GM12878 (cell line): ENCODE measurements around the gene GBX1. TPM values are rescaled to one million over a fixed set of nuclear protein-coding genes. Genes with fewer than 3 reads are reported as not detected.

ENCODE experiments used
- ATAC-seq: fragments of 200-7000 bp; cut with Tn5 transposase; 3 replicates; pipeline ENCODE4 v1.9.1; 2020; ENCODE audit warnings: mild to moderate bottlenecking, moderate library complexity
- BruUV-seq: library from RNA; stranded (reverse); fragments of 400-500 nt; replicated peaks from 2 replicates; lab custom pipeline; 2021; lab: Mats Ljungman, UMichigan
- CTCF ChIA-PET: fragments of 300-600 bp; sonication (Branson Sonifier 250); formaldehyde crosslinking; extraction: SDS; loops from one replicate; lab custom pipeline; 2021; ENCODE audit warnings: inconsistent platforms; lab: Yijun Ruan, JAX
- POLR2A ChIA-PET: fragments of 350-600 bp; formaldehyde crosslinking; extraction: SDS; loops from one replicate; lab custom pipeline; 2021; ENCODE audit warnings: inconsistent platforms; lab: Charles Lee
- RAD21 ChIA-PET: fragments of 300-600 bp; sonication (Branson Sonifier 250); formaldehyde crosslinking; loops from one replicate; lab custom pipeline; 2023; ENCODE audit warnings: antibody characterized with exemption; ENCODE audit not compliant: unreplicated experiment; lab: Charles Lee
- SMC1A ChIA-PET: fragments of 300-600 bp; sonication (Branson Sonifier 250); formaldehyde crosslinking; loops from one replicate; lab custom pipeline; 2023; ENCODE audit not compliant: unreplicated experiment, uncharacterized antibody; lab: Charles Lee
- DNase-seq: peaks from one replicate; pipeline ENCODE4 v3.0.0-alpha.2; 2011; ENCODE audit warnings: low read depth, low spot score
- FAIRE-seq: peaks from 3 replicates; lab custom pipeline; 2011; peaks lifted over from hg19 to GRCh38; lab: Jason Lieb, UNC
- H2AFZ ChIP-seq: 2 replicates; pipeline ENCODE4 v1.6.0; 2011; ENCODE audit warnings: low read depth, low read length, control low read depth; ENCODE audit not compliant: control insufficient read depth
- H3K27ac ChIP-seq: 2 replicates; pipeline ENCODE4 v1.5.1; 2011; ENCODE audit warnings: control low read depth; ENCODE audit not compliant: control insufficient read depth, insufficient read depth
- H3K27me3 ChIP-seq, 2 experiments: replicated peaks in 1 of 2; 2 replicates each; pipeline versions ENCODE4 v1.6.0 to v1.6.1; 2011; ENCODE audit warnings: low read length in 1 of 2; ENCODE audit not compliant: control insufficient read depth in 2 of 2, insufficient read depth in 2 of 2
- H3K36me3 ChIP-seq, 2 experiments: 2 replicates each; pipeline ENCODE4 v1.5.1; 2011; ENCODE audit warnings: low read length in 1 of 2; ENCODE audit not compliant: control insufficient read depth in 2 of 2, insufficient read depth in 2 of 2
- H3K4me1 ChIP-seq: 2 replicates; pipeline ENCODE4 v1.6.1; 2011; ENCODE audit warnings: mild to moderate bottlenecking, low read length, moderate library complexity, mixed read lengths; ENCODE audit not compliant: control insufficient read depth, insufficient read depth
- H3K4me2 ChIP-seq: 2 replicates; pipeline ENCODE4 v1.6.0; 2011; ENCODE audit warnings: control low read depth; ENCODE audit not compliant: control insufficient read depth, insufficient read depth
- H3K4me3 ChIP-seq: fragments of 200-600 bp; sonication (generic); 2 replicates; pipeline ENCODE4 v1.5.1; 2016
- H3K79me2 ChIP-seq: 2 replicates; pipeline ENCODE4 v1.6.0; 2011; ENCODE audit warnings: low read length; ENCODE audit not compliant: control insufficient read depth, insufficient read depth
- H3K9ac ChIP-seq: 2 replicates; pipeline ENCODE4 v1.8.0; 2011; ENCODE audit warnings: low read length, control low read depth, mixed read lengths; ENCODE audit not compliant: control insufficient read depth, insufficient read depth
- H3K9me3 ChIP-seq: replicated peaks from 3 replicates; pipeline ENCODE4 v1.5.1; 2011; ENCODE audit warnings: mild to moderate bottlenecking, low read length; ENCODE audit not compliant: control insufficient read depth, insufficient read depth
- H4K20me1 ChIP-seq: 2 replicates; pipeline ENCODE4 v1.6.0; 2011; ENCODE audit not compliant: control insufficient read depth, insufficient read depth
- HDGF ChIP-seq: fragments of 450-650 bp; IDR thresholded peaks from 2 replicates; pipeline ENCODE4 v1.6.1; 2016; ENCODE audit warnings: antibody characterized with exemption
- IRF3 ChIP-seq: fragments of 450-650 bp; IDR thresholded peaks from 2 replicates; pipeline ENCODE4 v1.6.1; 2014; ENCODE audit warnings: mild to moderate bottlenecking
- SREBF1 ChIP-seq: IDR thresholded peaks from 2 replicates; pipeline ENCODE4 v1.6.1; 2012; ENCODE audit warnings: mild to moderate bottlenecking, low read length
- ZNF274 ChIP-seq: IDR thresholded peaks from one replicate; pipeline ENCODE4 v1.8.0; 2011; ENCODE audit not compliant: insufficient read length, insufficient read depth
- ZNF384 ChIP-seq: IDR thresholded peaks from 2 replicates; pipeline ENCODE4 v1.6.1; 2012; ENCODE audit warnings: low read depth, mild to moderate bottlenecking, low read length, improper control_type of control experiment, borderline replicate concordance
- ZNF592 ChIP-seq: fragments of 450-650 bp; IDR thresholded peaks from 2 replicates; pipeline ENCODE4 v1.6.1; 2017; ENCODE audit warnings: mild to moderate bottlenecking, moderate library complexity
- WGBS: methylation state at CpG from one replicate; pipeline ENCODE4 v1.1.6; 2016; ENCODE audit warnings: low lambda C conversion rate; ENCODE audit not compliant: insufficient replicate concordance, insufficient coverage; ENCODE audit errors: missing lambda C conversion rate; 5-methylcytosine and 5-hydroxymethylcytosine counted together
- in situ Hi-C: fragments of 300-500 bp; cut with MboI; formaldehyde crosslinking; loops from 9 replicates; pipeline ENCODE4 v1.14.3; 2018; ENCODE audit warnings: mixed read lengths
- intact Hi-C: fragments of 100-400 bp; cut with micrococcal nuclease; formaldehyde crosslinking; loops from one replicate; pipeline ENCODE4 v1.14.2; 2022; ENCODE audit not compliant: unreplicated experiment
- polyA plus RNA-seq, 11 experiments: library from polyadenylated mRNA; depleted of rRNA in 4 of 11; unstranded in 6 of 11; stranded (reverse) in 5 of 11; fragments of >200 nt; fragmentation: Nextera tagmentation in 4 of 11; fragmentation: Illumina TruSeq in 1 of 11; extraction: Ambion mirVana in 4 of 11; extraction: Trizol in 1 of 11; gene quantifications; 1 replicate in 1 of 11; 2 replicates in 10 of 11; pipeline versions ENCODE4 v1.2.1 to v1.2.3, GENCODE V29; 2011 to 2016; ENCODE audit warnings: inconsistent platforms in 2 of 11, missing spikeins in 2 of 11, low read depth in 1 of 11
- total RNA-seq, 4 experiments: library from RNA; depleted of rRNA in 3 of 4; stranded (reverse); fragments of >200 nt in 3 of 4; fragmentation: Illumina TruSeq in 1 of 4; extraction: Trizol in 1 of 4; gene quantifications; 2 replicates each; pipeline versions ENCODE4 v1.2.1 to v1.2.3, GENCODE V29; 2013 to 2021

Gene GBX1
- total and polyA plus RNA-seq, 10 of the 15 experiments (the other 5 are each of a cell fraction or from before 2014, with no cell fraction given), result not detected

- CTCF ChIA-PET, result interaction anchor here (1.6 kb wide), 1 partner anchor 56 kb away, joined by 4 read pairs; no protein-coding TSS in a partner anchor
- H3K4me2 ChIP-seq, result peak overlapping the region; percentile 22; the same call in 1 of the 2 replicates
- H3K27me3 ChIP-seq, result peaks cover 0 to 6% of the 10 kb centered on the region in 2 experiments; a peak in 1 of 4 replicates
- no peaks in the 10 kb centered on the region for H3K79me2 ChIP-seq
- H4K20me1 ChIP-seq, result no peaks in the 10 kb centered on the region; the same call in 1 of the 2 replicates
- no peaks in the 10 kb centered on the region for H3K9me3 ChIP-seq
- RAD21 ChIA-PET, result no interaction called here
- SMC1A ChIA-PET, result no interaction called here
- ATAC-seq (no peak), FAIRE-seq (no peak), DNase-seq (no peak)
- H3K9ac ChIP-seq, result no peak overlapping the region
- in situ Hi-C loops (no loop called here), intact Hi-C loops (no loop called here)
- BruUV-seq, result no TSS peak
- POLR2A ChIA-PET, result interaction anchor here (0.5 kb wide), 1 partner anchor 98 kb away, joined by 9 read pairs; no protein-coding TSS in a partner anchor
- H3K36me3 ChIP-seq, result no peaks in the 10 kb centered on the region
- 41% methylated on average over 22 of the region's 22 CpGs for WGBS
- H2AFZ ChIP-seq, result no peak overlapping the region
- no peak for TF ChIP-seq ZNF274
- no peak for TF ChIP-seq IRF3
- TF ChIP-seq HDGF, result no peak
- TF ChIP-seq SREBF1, result no peak
- no peak for TF ChIP-seq ZNF384
- no peak for TF ChIP-seq ZNF592
- no peak overlapping the region for H3K4me3 ChIP-seq
- H3K27ac ChIP-seq, result no peak overlapping the region
- H3K4me1 ChIP-seq, result peaks cover 7% of the 10 kb centered on the region
Measured at GRCh38 chr7:151187409-151188251, 20.1 kb upstream of the GBX1 start.
